SK-N-SH (cell line): ENCODE measurements around the gene CLMP. TPM values are rescaled to one million over a fixed set of nuclear protein-coding genes. Genes with fewer than 3 reads are reported as not detected.

ENCODE experiments used
- CTCF ChIA-PET: fragments of 300-600, 350-600 bp; formaldehyde crosslinking; extraction: SDS; loops from one replicate; lab custom pipeline; 2021; lab: Yijun Ruan, JAX
- POLR2A ChIA-PET: fragments of 350-600 bp; sonication (Branson Sonifier 250); formaldehyde crosslinking; extraction: SDS; loops from one replicate; lab custom pipeline; 2020; ENCODE audit warnings: antibody characterized with exemption, inconsistent platforms; lab: Yijun Ruan, JAX
- DNase-seq: peaks from one replicate; pipeline ENCODE4 v3.0.0; 2012
- H2AFZ ChIP-seq: fragments of 200-600 bp; sonication (generic); 2 replicates; pipeline ENCODE4 v1.8.1; 2016; ENCODE audit warnings: antibody characterized with exemption, mild to moderate bottlenecking, low read depth
- H3F3A ChIP-seq: fragments of 200-600 bp; sonication (generic); replicated peaks from 2 replicates; pipeline ENCODE3; 2016; ENCODE audit warnings: antibody characterized with exemption, mild to moderate bottlenecking; ENCODE audit not compliant: insufficient read depth
- H3K27ac ChIP-seq, 2 experiments: fragments of 200-500 bp in 1 of 2; fragments of 200-600 bp in 1 of 2; sonication (Bioruptor generic) in 1 of 2; sonication (generic), shearing (Covaris generic) in 1 of 2; 2 replicates each; pipeline versions ENCODE4 v1.5.1 to v1.6.1; 2014 to 2016; ENCODE audit warnings: low read depth in 2 of 2, inconsistent platforms in 1 of 2, low read length in 1 of 2, mild to moderate bottlenecking in 1 of 2, mixed read lengths in 1 of 2
- H3K27me3 ChIP-seq: fragments of 200-600 bp; sonication (generic), shearing (Covaris generic); 2 replicates; pipeline ENCODE4 v1.6.1; 2016; ENCODE audit warnings: mixed run types; ENCODE audit not compliant: insufficient read depth
- H3K36me3 ChIP-seq, 2 experiments: fragments of 200-500 bp in 1 of 2; fragments of 200-600 bp in 1 of 2; sonication (Bioruptor generic) in 1 of 2; sonication (generic) in 1 of 2; replicated peaks in 1 of 2; 2 replicates each; pipeline versions ENCODE3 to v1.5.1; 2014 to 2016; ENCODE audit warnings: low read length in 1 of 2, mild to moderate bottlenecking in 1 of 2; ENCODE audit not compliant: insufficient read depth in 2 of 2, control insufficient read depth in 1 of 2
- H3K4me1 ChIP-seq, 2 experiments: fragments of 200-500 bp in 1 of 2; fragments of 200-600 bp in 1 of 2; sonication (Bioruptor generic) in 1 of 2; sonication (generic), shearing (Covaris generic) in 1 of 2; 2 replicates each; pipeline versions ENCODE4 v1.5.1 to v1.6.1; 2014 to 2016; ENCODE audit warnings: low read depth in 1 of 2, low read length in 1 of 2, mixed run types in 1 of 2; ENCODE audit not compliant: insufficient read depth in 2 of 2, control insufficient read depth in 1 of 2
- H3K4me2 ChIP-seq: fragments of 200-600 bp; sonication (generic), shearing (Covaris generic); 2 replicates; pipeline ENCODE4 v1.6.1; 2017; ENCODE audit warnings: mixed run types
- H3K4me3 ChIP-seq, 2 experiments: fragments of 200-500 bp in 1 of 2; fragments of 200-600 bp in 1 of 2; sonication (Bioruptor generic) in 1 of 2; sonication (generic), shearing (Covaris generic) in 1 of 2; 2 replicates each; pipeline versions ENCODE4 v1.5.1 to v1.8.1; 2014 to 2016; ENCODE audit warnings: low read depth in 2 of 2, inconsistent platforms in 1 of 2, low read length in 1 of 2, mild to moderate bottlenecking in 1 of 2, mixed read lengths in 1 of 2, moderate library complexity in 1 of 2
- H3K79me2 ChIP-seq: fragments of 200-600 bp; sonication (generic); 2 replicates; pipeline ENCODE4 v1.8.1; 2017; ENCODE audit warnings: mild to moderate bottlenecking; ENCODE audit not compliant: insufficient read depth
- H3K9ac ChIP-seq: fragments of 200-600 bp; sonication (generic); 2 replicates; pipeline ENCODE4 v1.6.1; 2017; ENCODE audit warnings: mixed run types
- H3K9me2 ChIP-seq: fragments of 200-600 bp; sonication (generic); 2 replicates; pipeline ENCODE4 v1.6.1; 2017; ENCODE audit warnings: mixed run types
- H3K9me3 ChIP-seq: fragments of 200-600 bp; sonication (generic); 2 replicates; pipeline ENCODE4 v1.6.1; 2017; ENCODE audit warnings: mixed run types, mild to moderate bottlenecking, moderate library complexity
- H4K20me1 ChIP-seq: fragments of 200-600 bp; sonication (generic); 2 replicates; pipeline ENCODE4 v1.6.1; 2017; ENCODE audit warnings: mild to moderate bottlenecking, mixed run types; ENCODE audit not compliant: insufficient read depth
- CHD2 ChIP-seq: fragments of 150-350 bp; IDR thresholded peaks from 2 replicates; pipeline ENCODE4 v1.6.1; 2018; ENCODE audit warnings: low read length; ENCODE audit not compliant: partially characterized antibody
- GATA2 ChIP-seq: sonication (generic); formaldehyde crosslinking; IDR thresholded peaks from 2 replicates; pipeline ENCODE4 v1.5.0; 2020; ENCODE audit warnings: mild to moderate bottlenecking, missing genetic modification reagents
- MEF2A ChIP-seq: IDR thresholded peaks from 2 replicates; pipeline ENCODE4 v1.4.0; 2012; ENCODE audit warnings: low read depth, borderline replicate concordance
- MXI1 ChIP-seq: IDR thresholded peaks from 2 replicates; pipeline ENCODE4 v1.6.1; 2012; ENCODE audit warnings: mild to moderate bottlenecking, low read depth, low read length, improper control_type of control experiment
- NFIC ChIP-seq: IDR thresholded peaks from 2 replicates; pipeline ENCODE4 v1.4.0; 2012; ENCODE audit warnings: borderline replicate concordance
- RCOR1 ChIP-seq: fragments of 150-350 bp; IDR thresholded peaks from 2 replicates; pipeline ENCODE4 v1.6.1; 2017; ENCODE audit warnings: antibody characterized with exemption, low read length
- RFX5 ChIP-seq: IDR thresholded peaks from 2 replicates; pipeline ENCODE4 v1.6.1; 2012; ENCODE audit warnings: mild to moderate bottlenecking, improper control_type of control experiment, low read length
- RXRA ChIP-seq: IDR thresholded peaks from 2 replicates; pipeline ENCODE4 v1.4.0; 2012; ENCODE audit warnings: low read depth, mild to moderate bottlenecking, borderline replicate concordance
- SMC3 ChIP-seq: IDR thresholded peaks from 2 replicates; pipeline ENCODE4 v1.6.1; 2012; ENCODE audit warnings: low read depth, low read length, improper control_type of control experiment
- TAF1 ChIP-seq: IDR thresholded peaks from 2 replicates; pipeline ENCODE4 v1.6.1; 2012; ENCODE audit warnings: low read depth, mild to moderate bottlenecking, low read length, moderate library complexity, borderline replicate concordance
- TCF12 ChIP-seq: IDR thresholded peaks from 2 replicates; pipeline ENCODE4 v1.4.0; 2012
- TEAD4 ChIP-seq: IDR thresholded peaks from 2 replicates; pipeline ENCODE4 v1.4.0; 2012; ENCODE audit warnings: mild to moderate bottlenecking, borderline replicate concordance; ENCODE audit not compliant: insufficient read depth
- WGBS: methylation state at CpG from one replicate; pipeline ENCODE4 v1.1.6; 2017; ENCODE audit warnings: low lambda C conversion rate; 5-methylcytosine and 5-hydroxymethylcytosine counted together
- polyA plus RNA-seq, 3 experiments: library from polyadenylated mRNA; depleted of rRNA; stranded (reverse); fragments of >200 nt; gene quantifications; 2 replicates each; pipeline ENCODE4 v1.2.3, GENCODE V29; 2012
- TF ChIP-seq, protein P1 (sequence below): IDR thresholded peaks from 2 replicates; pipeline ENCODE4; 2012
- TF ChIP-seq, protein P2 (sequence below): IDR thresholded peaks from 2 replicates; pipeline ENCODE4 v1.4.0; 2012; ENCODE audit warnings: low read depth
- TF ChIP-seq, protein P3 (sequence below): fragments of 150-350 bp; IDR thresholded peaks from 2 replicates; pipeline ENCODE4 v1.6.1; 2017; ENCODE audit warnings: antibody characterized with exemption, low read length, low read depth, borderline replicate concordance
- TF ChIP-seq, protein P4 (sequence below): IDR thresholded peaks from 2 replicates; pipeline ENCODE4 v1.4.0; 2012; ENCODE audit warnings: low read depth, borderline replicate concordance
- TF ChIP-seq, protein P5 (sequence below): IDR thresholded peaks from 2 replicates; pipeline ENCODE4 v1.4.0; 2012; ENCODE audit warnings: low read depth, borderline replicate concordance

CLMP gene
- polyA plus RNA-seq, 1 of the 3 experiments (the other 2 are of a cell fraction) = 61.9 TPM

- no peak overlapping the region for H3K4me2 ChIP-seq
- H4K20me1 ChIP-seq = no peaks in the 10 kb centered on the region
- DNase-seq = no peak
- TF ChIP-seq NFIC = no peak
- TF ChIP-seq, protein P1, sequence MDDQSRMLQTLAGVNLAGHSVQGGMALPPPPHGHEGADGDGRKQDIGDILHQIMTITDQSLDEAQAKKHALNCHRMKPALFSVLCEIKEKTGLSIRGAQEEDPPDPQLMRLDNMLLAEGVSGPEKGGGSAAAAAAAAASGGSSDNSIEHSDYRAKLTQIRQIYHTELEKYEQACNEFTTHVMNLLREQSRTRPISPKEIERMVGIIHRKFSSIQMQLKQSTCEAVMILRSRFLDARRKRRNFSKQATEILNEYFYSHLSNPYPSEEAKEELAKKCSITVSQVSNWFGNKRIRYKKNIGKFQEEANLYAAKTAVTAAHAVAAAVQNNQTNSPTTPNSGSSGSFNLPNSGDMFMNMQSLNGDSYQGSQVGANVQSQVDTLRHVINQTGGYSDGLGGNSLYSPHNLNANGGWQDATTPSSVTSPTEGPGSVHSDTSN = no peak
- TF ChIP-seq, protein P2, sequence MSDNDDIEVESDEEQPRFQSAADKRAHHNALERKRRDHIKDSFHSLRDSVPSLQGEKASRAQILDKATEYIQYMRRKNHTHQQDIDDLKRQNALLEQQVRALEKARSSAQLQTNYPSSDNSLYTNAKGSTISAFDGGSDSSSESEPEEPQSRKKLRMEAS = no peak
- no peak for TF ChIP-seq RFX5
- TF ChIP-seq, protein P3, sequence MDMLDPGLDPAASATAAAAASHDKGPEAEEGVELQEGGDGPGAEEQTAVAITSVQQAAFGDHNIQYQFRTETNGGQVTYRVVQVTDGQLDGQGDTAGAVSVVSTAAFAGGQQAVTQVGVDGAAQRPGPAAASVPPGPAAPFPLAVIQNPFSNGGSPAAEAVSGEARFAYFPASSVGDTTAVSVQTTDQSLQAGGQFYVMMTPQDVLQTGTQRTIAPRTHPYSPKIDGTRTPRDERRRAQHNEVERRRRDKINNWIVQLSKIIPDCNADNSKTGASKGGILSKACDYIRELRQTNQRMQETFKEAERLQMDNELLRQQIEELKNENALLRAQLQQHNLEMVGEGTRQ = no peak
- TF ChIP-seq TCF12 = no peak
- TF ChIP-seq MXI1 = no peak
- no peak for TF ChIP-seq SMC3
- no peak for TF ChIP-seq MEF2A
- TF ChIP-seq, protein P4, sequence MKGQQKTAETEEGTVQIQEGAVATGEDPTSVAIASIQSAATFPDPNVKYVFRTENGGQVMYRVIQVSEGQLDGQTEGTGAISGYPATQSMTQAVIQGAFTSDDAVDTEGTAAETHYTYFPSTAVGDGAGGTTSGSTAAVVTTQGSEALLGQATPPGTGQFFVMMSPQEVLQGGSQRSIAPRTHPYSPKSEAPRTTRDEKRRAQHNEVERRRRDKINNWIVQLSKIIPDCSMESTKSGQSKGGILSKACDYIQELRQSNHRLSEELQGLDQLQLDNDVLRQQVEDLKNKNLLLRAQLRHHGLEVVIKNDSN = no peak
- no peak for TF ChIP-seq CHD2
- TF ChIP-seq TEAD4 = no peak
- no peak for TF ChIP-seq GATA2 (CRISPR knock-in tag)
- no peak for TF ChIP-seq RXRA
- TF ChIP-seq RCOR1 = no peak
- no peak overlapping the region for H3K27ac ChIP-seq
- H3K9me2 ChIP-seq = no peaks in the 10 kb centered on the region
- H3K36me3 ChIP-seq = no peaks in the 10 kb centered on the region
- no peak overlapping the region for H2AFZ ChIP-seq
- no peak overlapping the region for H3K9ac ChIP-seq
- H3K9me3 ChIP-seq = no peaks in the 10 kb centered on the region
- no peaks in the 10 kb centered on the region for H3K27me3 ChIP-seq
- no peaks in the 10 kb centered on the region for H3K4me1 ChIP-seq
- POLR2A ChIA-PET = interaction anchor here (0.5 to 0.7 kb wide), 2 partner anchors 20 to 29 kb away, joined by 3 to 5 read pairs; no protein-coding TSS in a partner anchor
- CTCF ChIA-PET = interaction anchor here (0.7 to 2.3 kb wide), 7 partner anchors 9 to 180 kb away, joined by 3 to 11 read pairs (median 4); no protein-coding TSS in a partner anchor
- H3K79me2 ChIP-seq = no peaks in the 10 kb centered on the region
- H3K4me3 ChIP-seq = no peak overlapping the region
- H3F3A ChIP-seq = no peaks in the 10 kb centered on the region
- 76% methylated on average over 10 of the region's 10 CpGs for WGBS
These were observed 161.2 kb downstream of the CLMP start for GRCh38 chr11:123033895-123034294.

- H3K4me1 ChIP-seq = no peaks in the 10 kb centered on the region
- no peaks in the 10 kb centered on the region for H3K27me3 ChIP-seq
- TF ChIP-seq TAF1 = no peak
- TF ChIP-seq, protein P4 = no peak
- no peak for TF ChIP-seq GATA2 (CRISPR knock-in tag)
- TF ChIP-seq, protein P5, sequence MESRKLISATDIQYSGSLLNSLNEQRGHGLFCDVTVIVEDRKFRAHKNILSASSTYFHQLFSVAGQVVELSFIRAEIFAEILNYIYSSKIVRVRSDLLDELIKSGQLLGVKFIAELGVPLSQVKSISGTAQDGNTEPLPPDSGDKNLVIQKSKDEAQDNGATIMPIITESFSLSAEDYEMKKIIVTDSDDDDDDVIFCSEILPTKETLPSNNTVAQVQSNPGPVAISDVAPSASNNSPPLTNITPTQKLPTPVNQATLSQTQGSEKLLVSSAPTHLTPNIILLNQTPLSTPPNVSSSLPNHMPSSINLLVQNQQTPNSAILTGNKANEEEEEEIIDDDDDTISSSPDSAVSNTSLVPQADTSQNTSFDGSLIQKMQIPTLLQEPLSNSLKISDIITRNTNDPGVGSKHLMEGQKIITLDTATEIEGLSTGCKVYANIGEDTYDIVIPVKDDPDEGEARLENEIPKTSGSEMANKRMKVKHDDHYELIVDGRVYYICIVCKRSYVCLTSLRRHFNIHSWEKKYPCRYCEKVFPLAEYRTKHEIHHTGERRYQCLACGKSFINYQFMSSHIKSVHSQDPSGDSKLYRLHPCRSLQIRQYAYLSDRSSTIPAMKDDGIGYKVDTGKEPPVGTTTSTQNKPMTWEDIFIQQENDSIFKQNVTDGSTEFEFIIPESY = no peak
- TF ChIP-seq SMC3 = no peak
- no peaks in the 10 kb centered on the region for H3K79me2 ChIP-seq
- no peak overlapping the region for H3K27ac ChIP-seq
- no peak overlapping the region for H3K4me2 ChIP-seq
- WGBS = 74% methylated on average over 4 of the region's 4 CpGs
- H3K9ac ChIP-seq = no peak overlapping the region
- H2AFZ ChIP-seq = no peak overlapping the region
- no peak for DNase-seq
- POLR2A ChIA-PET = no interaction called here
- H3K4me3 ChIP-seq = no peak overlapping the region
- no peaks in the 10 kb centered on the region for H4K20me1 ChIP-seq
- H3K9me2 ChIP-seq = no peaks in the 10 kb centered on the region
- no peaks in the 10 kb centered on the region for H3K36me3 ChIP-seq
- H3K9me3 ChIP-seq = no peaks in the 10 kb centered on the region
- H3F3A ChIP-seq = no peaks in the 10 kb centered on the region
- CTCF ChIA-PET = interaction anchor here (1.0 to 16.7 kb wide), 6 partner anchors 10 to 177 kb away, joined by 3 to 409 read pairs (median 8); no protein-coding TSS in a partner anchor
These were observed 164.5 kb downstream of the CLMP start for GRCh38 chr11:123030517-123030916.
